Activated CD8-positive, alpha-beta memory T cell treated with anti-CD3 and anti-CD28 coated beads, Interleukin-2, amount 50 U/mL, for 4 hours (primary cell): ENCODE results near the gene FHAD1.

Experiments
- DNase-seq: peaks from one replicate; pipeline ENCODE4 v3.0.0-alpha.2; 2020

Gene FHAD1

GRCh38 chr1:15445390-15446122 lies 198.5 kb downstream of the FHAD1 start:
- no peak for DNase-seq

- no peak for DNase-seq
Observed at GRCh38 chr1:15446212-15446611, 199.2 kb downstream of the FHAD1 start.
